GM23338 (cell line): ENCODE results near the gene TRIML1. TPM values are rescaled to one million over a fixed set of nuclear protein-coding genes. Genes with fewer than 3 reads are reported as not detected.

Experiments used
- ATAC-seq: fragments of 200-7000 bp; cut with Tn5 transposase; 3 replicates; pipeline ENCODE4 v1.9.1; 2020
- DNase-seq: peaks from one replicate; pipeline ENCODE4 v3.0.0-alpha.2; 2015; ENCODE audit warnings: low spot score
- H2AFZ ChIP-seq: fragments of 200-600 bp; sonication (generic); 2 replicates; pipeline ENCODE4 v1.8.0; 2016; ENCODE audit warnings: antibody characterized with exemption, mild to moderate bottlenecking, moderate library complexity
- H3F3A ChIP-seq: fragments of 200-600 bp; sonication (generic); replicated peaks from 2 replicates; pipeline ENCODE4 v1.8.0; 2017; ENCODE audit warnings: antibody characterized with exemption, mixed run types, low read depth
- H3K27ac ChIP-seq: fragments of 200-600 bp; sonication (generic); 2 replicates; pipeline ENCODE4 v1.6.1; 2016; ENCODE audit warnings: low read depth
- H3K27me3 ChIP-seq: fragments of 200-600 bp; sonication (generic); 2 replicates; pipeline ENCODE4 v1.8.0; 2016; ENCODE audit warnings: mild to moderate bottlenecking, mixed run types, moderate library complexity; ENCODE audit not compliant: insufficient read depth
- H3K36me3 ChIP-seq: fragments of 200-600 bp; sonication (generic); 2 replicates; pipeline ENCODE4 v1.8.0; 2016; ENCODE audit warnings: mild to moderate bottlenecking; ENCODE audit not compliant: insufficient read depth
- H3K4me1 ChIP-seq: fragments of 200-600 bp; sonication (generic); 2 replicates; pipeline ENCODE4 v1.8.0; 2016; ENCODE audit warnings: mild to moderate bottlenecking, moderate library complexity; ENCODE audit not compliant: insufficient read depth
- H3K4me2 ChIP-seq: fragments of 200-600 bp; sonication (generic); 2 replicates; pipeline ENCODE4 v1.7.1; 2017; ENCODE audit warnings: mixed run types
- H3K4me3 ChIP-seq: fragments of 200-600 bp; sonication (generic); 2 replicates; pipeline ENCODE4 v1.6.1; 2016; ENCODE audit warnings: mixed run types
- H3K79me2 ChIP-seq: fragments of 200-600 bp; sonication (generic); replicated peaks from 2 replicates; pipeline ENCODE4 v1.8.0; 2017; ENCODE audit warnings: mild to moderate bottlenecking; ENCODE audit not compliant: insufficient read depth
- H3K9me2 ChIP-seq: fragments of 200-600 bp; sonication (generic); 2 replicates; pipeline ENCODE4 v1.8.0; 2017; ENCODE audit not compliant: insufficient read depth
- H4K20me1 ChIP-seq: fragments of 200-600 bp; sonication (generic); replicated peaks from 2 replicates; pipeline ENCODE4 v1.8.0; 2017; ENCODE audit warnings: mild to moderate bottlenecking; ENCODE audit not compliant: insufficient read depth
- H3K27ac Mint-ChIP-seq: 2 replicates; pipeline ENCODE4 v1.8.0; 2020; ENCODE audit warnings: inconsistent platforms, mild to moderate bottlenecking, moderate library complexity, mixed read lengths
- H3K27me3 Mint-ChIP-seq: 3 replicates; pipeline ENCODE4 v1.8.0; 2022; ENCODE audit warnings: low read depth, mild to moderate bottlenecking, moderate library complexity, mixed read lengths, inconsistent platforms; ENCODE audit not compliant: insufficient read depth, poor library complexity
- H3K36me3 Mint-ChIP-seq: 3 replicates; pipeline ENCODE4 v1.8.0; 2021; ENCODE audit warnings: low read depth, mild to moderate bottlenecking, inconsistent platforms, moderate library complexity, mixed read lengths
- H3K4me1 Mint-ChIP-seq: 3 replicates; pipeline ENCODE4 v1.8.0; 2020; ENCODE audit warnings: mild to moderate bottlenecking, inconsistent platforms, mixed read lengths
- H3K4me3 Mint-ChIP-seq: 3 replicates; pipeline ENCODE4 v1.8.0; 2021; ENCODE audit warnings: moderate library complexity, mild to moderate bottlenecking, inconsistent platforms, mixed read lengths
- H3K9me3 Mint-ChIP-seq: 3 replicates; pipeline ENCODE4 v1.8.0; 2020; ENCODE audit warnings: moderate library complexity, mild to moderate bottlenecking, inconsistent platforms, mixed read lengths
- REST ChIP-seq: IDR thresholded peaks from one replicate; pipeline ENCODE4 v1.6.1; 2018; ENCODE audit warnings: antibody characterized with exemption; ENCODE audit not compliant: unreplicated experiment
- ZNF462 ChIP-seq: fragments of 250-450 bp; sonication (Bioruptor Pico); IDR thresholded peaks from 2 replicates; pipeline ENCODE4 v1.5.0; 2020; ENCODE audit warnings: mild to moderate bottlenecking, moderate library complexity
- polyA plus RNA-seq: library from polyadenylated mRNA; unstranded; fragments of >200 nt; fragmentation: Nextera tagmentation; extraction: Ambion mirVana; gene quantifications from 2 replicates; pipeline ENCODE4 v1.2.1, GENCODE V29; 2016
- total RNA-seq: library from RNA; depleted of rRNA; stranded (reverse); fragments of >200 nt; shearing (Covaris generic); gene quantifications from 2 replicates; pipeline ENCODE4 v1.2.3, GENCODE V29; 2014

TRIML1 gene
- total and polyA plus RNA-seq, 2 experiments from 2014 or later, result not detected

GRCh38 chr4:188162698-188163097, 23.5 kb downstream of the TRIML1 start:
- no peak overlapping the region for H3K4me2 ChIP-seq
- no peak overlapping the region for H3K27ac Mint-ChIP-seq
- H3K27me3 Mint-ChIP-seq, result peaks cover 3% of the 10 kb centered on the region
- no peaks in the 10 kb centered on the region for H3K36me3 ChIP-seq
- no peak overlapping the region for H3K4me3 ChIP-seq
- TF ChIP-seq ZNF462 (CRISPR knock-in tag) (no peak), REST (no peak)
- peaks cover 6% of the 10 kb centered on the region; the same call in 2 of the 3 replicates for H3K9me3 Mint-ChIP-seq
- DNase-seq (no peak), ATAC-seq (no peak)
- no peaks in the 10 kb centered on the region for H3K4me1 ChIP-seq
- H3K27ac ChIP-seq, result no peak overlapping the region
- H3K4me3 Mint-ChIP-seq, result no peak overlapping the region
- no peaks in the 10 kb centered on the region for H4K20me1 ChIP-seq
- no peaks in the 10 kb centered on the region for H3K27me3 ChIP-seq
- H3K36me3 Mint-ChIP-seq, result no peaks in the 10 kb centered on the region; the same call in 2 of the 3 replicates
- H3K9me2 ChIP-seq, result no peaks in the 10 kb centered on the region
- H2AFZ ChIP-seq, result no peak overlapping the region
- H3F3A ChIP-seq, result no peaks in the 10 kb centered on the region
- H3K4me1 Mint-ChIP-seq, result peaks cover 6% of the 10 kb centered on the region; the same call in 1 of the 3 replicates
- no peaks in the 10 kb centered on the region for H3K79me2 ChIP-seq
